Spinal cord (tissue), 10 donors: ENCODE measurements around the gene ATP5MG. TPM values are rescaled to one million over a fixed set of nuclear protein-coding genes. Genes with fewer than 3 reads are reported as not detected.
A peak's percentile ranks its signal among the peaks of the same experiment; 100 is the strongest.

ENCODE experiments used
- DNase-seq, 6 donors: peaks; one replicate each; pipeline versions ENCODE4 v3.0.0 to v3.0.0-alpha.2; 2013 to 2015; ENCODE audit warnings: low spot score in 6 of 6, low read depth in 4 of 6
- H3K27ac ChIP-seq: one replicate; pipeline ENCODE4 v1.5.1; 2013; ENCODE audit warnings: low read depth, low read length, control low read depth
- H3K27me3 ChIP-seq: one replicate; pipeline ENCODE4 v1.6.1; 2013; ENCODE audit warnings: low read length; ENCODE audit not compliant: control insufficient read depth, insufficient read depth
- H3K36me3 ChIP-seq: one replicate; pipeline ENCODE4 v1.6.1; 2013; ENCODE audit warnings: low read length; ENCODE audit not compliant: control insufficient read depth, insufficient read depth
- H3K4me1 ChIP-seq: one replicate; pipeline ENCODE4 v1.6.1; 2013; ENCODE audit warnings: low read length; ENCODE audit not compliant: control insufficient read depth, insufficient read depth
- H3K4me3 ChIP-seq: one replicate; pipeline ENCODE4 v1.5.1; 2013; ENCODE audit warnings: low read depth, low read length, control low read depth
- H3K9me3 ChIP-seq: one replicate; pipeline ENCODE4 v1.6.1; 2013; ENCODE audit warnings: low read length; ENCODE audit not compliant: control insufficient read depth, insufficient read depth
- WGBS: methylation state at CpG from one replicate; pipeline ENCODE4 v1.1.5; 2013; ENCODE audit warnings: missing lambda C conversion rate; ENCODE audit not compliant: insufficient coverage; 5-methylcytosine and 5-hydroxymethylcytosine counted together
- polyA plus RNA-seq, 2 donors: library from polyadenylated mRNA; unstranded; fragments of 120-200 nt; gene quantifications; one replicate each; pipeline ENCODE4 v1.2.1, GENCODE V29; 2013; ENCODE audit not compliant: insufficient read length in 2 of 2
- total RNA-seq, 2 donors: library from RNA; depleted of rRNA in 1 of 2; stranded (reverse); fragments of 120-200 nt in 1 of 2; fragments of >200 nt in 1 of 2; gene quantifications; one replicate each; pipeline versions ENCODE4 v1.2.3 to v1.2.4, GENCODE V29; 2013 to 2014
- donor health status: healthy.

The ATP5MG gene
- total and polyA plus RNA-seq, 4 donors, result 47.1 to 398 (median 330) TPM

- no peak overlapping the region for H3K27ac ChIP-seq
- WGBS, result no CpG with 5 or more reads among the region's 4 CpGs
- peaks cover 7% of the 10 kb centered on the region for H3K36me3 ChIP-seq
- H3K4me3 ChIP-seq, result no peak overlapping the region
- H3K9me3 ChIP-seq, result no peaks in the 10 kb centered on the region
- H3K4me1 ChIP-seq, result no peaks in the 10 kb centered on the region
- no peak for DNase-seq
- no peaks in the 10 kb centered on the region for H3K27me3 ChIP-seq
Measured at GRCh38 chr11:118417801-118418200, 16.4 kb downstream of the ATP5MG start.

DNA sequence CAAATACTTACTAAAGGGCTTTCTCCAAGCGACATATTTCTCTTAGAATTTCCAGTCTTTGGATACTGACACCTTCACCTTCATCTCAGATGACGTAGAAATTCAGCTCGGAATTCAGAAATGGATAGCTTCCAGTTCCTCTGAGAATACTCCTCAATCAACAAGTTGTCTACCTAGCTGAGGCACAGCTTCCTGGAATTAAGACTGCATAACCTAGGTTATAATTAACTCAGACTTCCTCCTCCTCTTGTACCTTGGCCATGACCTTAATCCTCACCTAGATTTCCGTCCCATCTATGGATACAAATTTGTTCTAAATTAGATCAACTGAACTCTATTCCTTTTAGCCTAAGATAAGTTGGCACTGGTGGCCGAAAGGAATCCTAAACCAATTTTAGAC is 17.4 kb downstream of the ATP5MG start:
- no peak for DNase-seq
- WGBS, result 92% methylated on average over 4 of the region's 5 CpGs
- peaks cover 4% of the 10 kb centered on the region for H3K36me3 ChIP-seq
- H3K9me3 ChIP-seq, result no peaks in the 10 kb centered on the region
- H3K27me3 ChIP-seq, result no peaks in the 10 kb centered on the region
- no peak overlapping the region for H3K4me3 ChIP-seq
- no peak overlapping the region for H3K27ac ChIP-seq
- no peaks in the 10 kb centered on the region for H3K4me1 ChIP-seq

DNA sequence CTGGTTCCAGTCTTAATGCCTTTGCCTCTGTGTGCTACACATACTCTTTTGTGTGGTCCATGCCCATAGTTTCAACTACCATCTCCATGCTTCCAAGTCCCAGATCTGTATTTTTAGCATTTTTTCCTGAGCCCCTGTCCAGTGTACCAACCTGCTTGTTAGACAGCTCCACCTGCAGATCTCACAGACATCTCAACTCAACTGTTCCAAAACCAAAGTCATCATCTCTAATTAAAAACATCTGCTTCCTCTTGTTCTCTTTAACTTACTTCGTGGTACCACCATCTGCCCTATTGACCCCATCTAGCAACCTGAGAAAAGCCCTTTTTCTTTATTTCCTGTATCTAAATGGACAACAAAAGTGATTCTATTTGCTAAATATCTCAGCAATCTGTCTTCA is 26.3 kb downstream of the ATP5MG start:
- 0% methylated on average over 1 of the region's 1 CpG for WGBS
- no peaks in the 10 kb centered on the region for H3K36me3 ChIP-seq
- DNase-seq, result no peak
- H3K4me3 ChIP-seq, result no peak overlapping the region
- H3K4me1 ChIP-seq, result no peaks in the 10 kb centered on the region
- H3K9me3 ChIP-seq, result no peaks in the 10 kb centered on the region
- no peak overlapping the region for H3K27ac ChIP-seq
- no peaks in the 10 kb centered on the region for H3K27me3 ChIP-seq

GRCh38 chr11:118430956-118431355 is 29.6 kb downstream of the ATP5MG start:
- Histone ChIP-seq H3K4me3 (no peak overlapping the region), H3K27me3 (no peaks in the 10 kb centered on the region), H3K27ac (no peak overlapping the region), H3K4me1 (peaks cover 15% of the 10 kb centered on the region), H3K9me3 (no peaks in the 10 kb centered on the region), H3K36me3 (no peaks in the 10 kb centered on the region)
- peak in 2 of 6 donors; percentile 11 to 14 for DNase-seq
- WGBS, result no CpG with 5 or more reads among the region's 2 CpGs

DNA sequence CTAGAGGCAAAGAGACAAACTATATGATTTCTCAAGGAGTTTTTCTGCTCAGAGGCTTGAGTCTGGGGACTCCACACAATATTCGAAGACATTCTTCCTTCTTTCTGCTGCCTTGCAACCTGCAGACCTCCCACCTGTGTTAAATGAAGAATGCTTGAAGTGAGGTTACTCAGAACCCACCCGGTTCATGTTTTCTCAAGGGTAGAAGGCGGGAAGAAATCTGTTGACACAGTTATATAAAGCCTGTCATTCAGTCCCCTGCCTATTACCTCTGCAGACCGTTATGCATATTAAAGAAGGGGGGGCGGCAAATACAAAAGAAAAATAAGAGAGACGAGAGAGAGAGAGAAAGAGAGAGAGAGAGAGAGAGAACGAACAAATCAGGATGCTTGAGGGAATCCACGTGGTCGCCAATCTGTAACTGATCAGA is 32.7 kb downstream of the ATP5MG start:
- Histone ChIP-seq H3K4me1 (peaks cover 31% of the 10 kb centered on the region), H3K4me3 (peak overlapping the region; percentile 83), H3K9me3 (no peaks in the 10 kb centered on the region), H3K27ac (peak overlapping the region; percentile 97), H3K36me3 (no peaks in the 10 kb centered on the region), H3K27me3 (no peaks in the 10 kb centered on the region)
- DNase-seq, result peak in 1 of 6 donors; percentile 96
- 0% methylated on average over 1 of the region's 9 CpGs for WGBS

DNA sequence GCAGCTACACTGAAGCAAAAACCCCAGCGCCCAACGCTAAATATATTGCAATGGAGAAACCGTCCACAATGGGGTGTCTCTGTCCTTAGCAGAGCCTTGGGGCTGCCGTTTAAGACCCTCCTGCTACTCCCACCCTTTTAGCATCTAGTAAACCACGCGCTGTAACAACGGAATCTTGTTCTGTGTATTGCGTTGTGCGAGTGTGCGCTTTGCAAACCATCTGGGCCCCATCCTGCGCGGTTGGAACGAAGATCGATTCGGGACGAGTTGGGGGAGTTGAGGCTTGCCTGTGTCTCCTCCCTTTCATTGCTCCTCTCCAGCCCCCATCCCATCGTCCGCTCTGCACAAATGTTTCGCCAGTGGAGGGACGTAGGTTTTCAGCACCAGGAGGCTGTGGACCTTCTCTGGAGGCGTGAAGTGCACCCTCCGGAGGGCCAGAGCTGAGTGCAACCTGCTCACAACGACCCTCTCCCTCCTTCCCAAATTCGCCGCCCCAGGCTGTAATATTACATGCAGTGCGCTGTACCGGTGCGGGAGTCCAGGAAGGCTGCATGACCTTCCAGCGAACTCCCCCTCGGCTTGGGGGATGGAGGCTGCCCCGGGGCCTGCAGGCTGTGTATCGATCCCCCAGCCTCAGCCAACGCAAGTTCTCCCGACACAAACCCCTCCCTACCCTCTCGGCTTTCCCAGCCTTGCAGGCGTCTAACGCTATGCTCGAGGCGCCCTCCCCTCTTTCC is 33.3 kb downstream of the ATP5MG start:
- H3K4me3 ChIP-seq, result peak overlapping the region; percentile 83
- H3K36me3 ChIP-seq, result no peaks in the 10 kb centered on the region
- WGBS, result under 1% methylated on average over 29 of the region's 39 CpGs
- H3K27ac ChIP-seq, result peak overlapping the region; percentile 97
- H3K27me3 ChIP-seq, result no peaks in the 10 kb centered on the region
- peaks cover 31% of the 10 kb centered on the region for H3K4me1 ChIP-seq
- H3K9me3 ChIP-seq, result no peaks in the 10 kb centered on the region
- peak in 4 of 6 donors; percentile 49 to 91 (median 67) for DNase-seq

GRCh38 chr11:118435290-118435892 is 34.0 kb downstream of the ATP5MG start:
- peak in 4 of 6 donors; percentile 69 to 98 (median 88) for DNase-seq
- H3K9me3 ChIP-seq, result no peaks in the 10 kb centered on the region
- H3K27ac ChIP-seq, result peak overlapping the region; percentile 97
- H3K27me3 ChIP-seq, result no peaks in the 10 kb centered on the region
- peaks cover 31% of the 10 kb centered on the region for H3K4me1 ChIP-seq
- WGBS, result under 1% methylated on average over 34 of the region's 34 CpGs
- H3K36me3 ChIP-seq, result no peaks in the 10 kb centered on the region
- peak overlapping the region; percentile 83 for H3K4me3 ChIP-seq

DNA sequence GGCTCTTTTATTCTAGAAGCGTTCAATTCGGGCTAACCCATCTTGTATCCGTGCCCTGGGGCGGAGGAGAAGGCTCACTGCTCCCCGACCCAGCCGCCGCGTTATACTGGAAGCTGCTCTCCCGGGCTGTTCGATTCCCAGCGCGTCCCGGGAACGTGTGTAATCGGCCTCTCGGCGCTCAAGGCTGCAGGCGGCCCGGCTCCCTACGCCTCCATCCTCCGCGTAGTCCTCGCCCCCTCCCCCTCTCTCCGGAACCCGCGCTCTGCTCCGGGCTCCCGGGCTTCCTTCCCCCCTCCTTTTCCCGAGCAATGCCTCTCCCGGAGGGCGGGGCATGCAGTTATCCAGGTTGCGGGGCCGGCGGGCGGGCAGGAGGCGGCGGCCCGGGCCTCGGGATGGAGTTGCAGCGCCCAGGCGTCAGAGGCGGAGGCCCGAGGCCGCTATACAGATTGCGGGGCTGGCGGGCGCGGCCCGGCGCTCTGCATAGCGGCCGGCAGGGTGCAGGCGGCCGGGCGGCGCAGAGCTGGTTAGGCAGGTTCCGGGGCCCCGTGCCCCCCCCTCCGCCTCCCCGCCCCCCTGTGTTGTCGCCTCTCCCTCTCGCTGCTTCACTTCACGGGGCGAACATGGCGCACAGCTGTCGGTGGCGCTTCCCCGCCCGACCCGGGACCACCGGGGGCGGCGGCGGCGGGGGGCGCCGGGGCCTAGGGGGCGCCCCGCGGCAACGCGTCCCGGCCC is 34.7 kb downstream of the ATP5MG start, which contains the start of gene KMT2A:
KMT2A (plus strand) TSS at position 600 of the 732 bp plus-strand sequence; CDS start at position 621, 21 bp downstream.
- H3K36me3 ChIP-seq, result no peaks in the 10 kb centered on the region
- H3K27ac ChIP-seq, result peak within 1 kb of the TSS; percentile 97
- no peaks in the 10 kb centered on the region for H3K9me3 ChIP-seq
- peak within 1 kb of the TSS; percentile 86 for H3K4me3 ChIP-seq
- no peaks in the 10 kb centered on the region for H3K27me3 ChIP-seq
- DNase-seq, result peak; percentile 92 to 99 (median 98)
- H3K4me1 ChIP-seq, result peaks cover 31% of the 10 kb centered on the region
- under 1% methylated on average over 83 of the region's 83 CpGs for WGBS

DNA sequence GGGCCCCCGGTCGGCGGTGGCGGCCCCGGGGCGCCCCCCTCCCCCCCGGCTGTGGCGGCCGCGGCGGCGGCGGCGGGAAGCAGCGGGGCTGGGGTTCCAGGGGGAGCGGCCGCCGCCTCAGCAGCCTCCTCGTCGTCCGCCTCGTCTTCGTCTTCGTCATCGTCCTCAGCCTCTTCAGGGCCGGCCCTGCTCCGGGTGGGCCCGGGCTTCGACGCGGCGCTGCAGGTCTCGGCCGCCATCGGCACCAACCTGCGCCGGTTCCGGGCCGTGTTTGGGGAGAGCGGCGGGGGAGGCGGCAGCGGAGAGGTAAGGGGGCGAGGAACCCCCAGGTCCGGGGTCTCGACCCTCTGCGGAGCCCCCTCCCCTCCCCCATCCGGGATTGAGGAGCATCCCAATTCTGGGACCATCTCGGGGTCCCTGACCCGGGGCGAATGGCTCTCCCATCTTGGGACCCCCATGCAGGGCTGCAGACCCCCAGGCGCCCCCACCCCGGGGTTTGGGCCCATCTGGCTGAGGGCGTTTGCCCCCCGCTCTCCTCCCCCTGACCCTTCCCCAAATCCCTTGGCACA is 35.3 kb downstream of the ATP5MG start:
- Histone ChIP-seq H3K27ac (peak overlapping the region; percentile 92), H3K4me3 (peak overlapping the region; percentile 86), H3K36me3 (no peaks in the 10 kb centered on the region), H3K9me3 (no peaks in the 10 kb centered on the region), H3K27me3 (no peaks in the 10 kb centered on the region), H3K4me1 (peaks cover 31% of the 10 kb centered on the region)
- DNase-seq, result peak in 2 of 6 donors; percentile 38 to 55
- 0% methylated on average over 49 of the region's 55 CpGs for WGBS
